GM12874 (cell line): ENCODE measurements around the gene GABRG3.

Experiments
- CTCF ChIP-seq: IDR thresholded peaks from 2 replicates; pipeline ENCODE4 v1.5.1; 2011; ENCODE audit warnings: low read depth, mild to moderate bottlenecking, control low read depth, low read length, moderate library complexity; ENCODE audit not compliant: insufficient read depth

The GABRG3 gene

GRCh38 chr15:27036210-27036609, 65.2 kb downstream of the GABRG3 start:
- TF ChIP-seq CTCF, result no peak

GRCh38 chr15:27037501-27037900, 66.5 kb downstream of the GABRG3 start:
- TF ChIP-seq CTCF, result no peak

- no peak for TF ChIP-seq CTCF
These were observed 68.2 kb downstream of the GABRG3 start for GRCh38 chr15:27039152-27039551.

- no peak for TF ChIP-seq CTCF
These were observed 71.2 kb downstream of the GABRG3 start for GRCh38 chr15:27042230-27042629.

GRCh38 chr15:27042646-27043045, 71.7 kb downstream of the GABRG3 start:
- TF ChIP-seq CTCF, result no peak

GRCh38 chr15:27043770-27044169, 72.8 kb downstream of the GABRG3 start:
- no peak for TF ChIP-seq CTCF

GRCh38 chr15:27045796-27046195, 74.8 kb downstream of the GABRG3 start:
- no peak for TF ChIP-seq CTCF

- no peak for TF ChIP-seq CTCF
These were observed 75.9 kb downstream of the GABRG3 start for GRCh38 chr15:27046880-27047279.
